SU-DHL-6 (cell line): ENCODE results near the gene SEC14L1.

Experiments
- H2AFZ ChIP-seq: fragments of 200-600 bp; sonication (generic); 2 replicates; pipeline ENCODE4 v1.6.1; 2014; ENCODE audit warnings: low read depth, mild to moderate bottlenecking, moderate library complexity, mixed read lengths, antibody characterized with exemption, low read length; ENCODE audit not compliant: severe bottlenecking
- H3F3A ChIP-seq: fragments of 200-600 bp; shearing (Covaris generic); 2 replicates; pipeline ENCODE4 v1.6.0; 2016; ENCODE audit warnings: antibody characterized with exemption, mild to moderate bottlenecking; ENCODE audit not compliant: insufficient read depth
- H3K27ac ChIP-seq: fragments of 200-600 bp; sonication (generic); 2 replicates; pipeline ENCODE4 v1.5.1; 2016; ENCODE audit warnings: low read depth, mild to moderate bottlenecking, low read length, moderate library complexity, mixed read lengths
- H3K27me3 ChIP-seq: fragments of 200-600 bp; sonication (generic), shearing (Covaris generic); 2 replicates; pipeline ENCODE4 v1.6.0; 2014; ENCODE audit warnings: mild to moderate bottlenecking, low read length
- H3K36me3 ChIP-seq: fragments of 200-600 bp; sonication (generic); 2 replicates; pipeline ENCODE4 v1.6.1; 2014; ENCODE audit warnings: mild to moderate bottlenecking, low read length, mixed read lengths
- H3K4me2 ChIP-seq: fragments of 300-600, 200-600 bp; shearing (Covaris generic), sonication (generic); 2 replicates; pipeline ENCODE4 v1.6.0; 2014; ENCODE audit warnings: low read length, low read depth, mild to moderate bottlenecking; ENCODE audit not compliant: poor library complexity, severe bottlenecking
- H3K4me3 ChIP-seq: fragments of 200-600 bp; sonication (generic); 2 replicates; pipeline ENCODE4 v1.5.1; 2014; ENCODE audit warnings: antibody characterized with exemption, low read length, mild to moderate bottlenecking, mixed read lengths; ENCODE audit not compliant: insufficient read depth, poor library complexity, severe bottlenecking
- H3K79me2 ChIP-seq: fragments of 200-600 bp; sonication (generic); 2 replicates; pipeline ENCODE4 v1.6.1; 2014; ENCODE audit warnings: mild to moderate bottlenecking, low read length, moderate library complexity; ENCODE audit not compliant: insufficient read depth
- H3K9ac ChIP-seq: fragments of 200-600 bp; sonication (generic); 2 replicates; pipeline ENCODE4 v1.7.0; 2014; ENCODE audit warnings: mild to moderate bottlenecking, low read length
- H3K9me2 ChIP-seq: fragments of 200-600 bp; sonication (generic); replicated peaks from 2 replicates; pipeline ENCODE4 v1.6.1; 2014; ENCODE audit warnings: low read length; ENCODE audit not compliant: insufficient read depth
- H3K9me3 ChIP-seq: fragments of 200-600 bp; sonication (generic); 2 replicates; pipeline ENCODE4 v1.6.1; 2014; ENCODE audit warnings: low read length, mixed read lengths; ENCODE audit not compliant: insufficient read depth
- H4K20me1 ChIP-seq: fragments of 200-600 bp; sonication (generic); 2 replicates; pipeline ENCODE4 v1.6.1; 2014; ENCODE audit warnings: low read depth, mild to moderate bottlenecking, antibody characterized with exemption, low read length, moderate library complexity, mixed read lengths
- EZH2phosphoT487 ChIP-seq: fragments of 200-600 bp; sonication (generic), shearing (Covaris generic); conservative IDR thresholded peaks from 2 replicates; pipeline ENCODE4 v1.6.1; 2018; ENCODE audit warnings: mild to moderate bottlenecking, antibody characterized with exemption, low read length, moderate library complexity, mixed read lengths
- TF ChIP-seq, protein P1 (sequence below): fragments of 200-600 bp; sonication (generic); IDR thresholded peaks from one replicate; pipeline ENCODE4 v1.5.1; 2017; ENCODE audit warnings: antibody characterized with exemption, mild to moderate bottlenecking, low read length, moderate library complexity; ENCODE audit not compliant: insufficient read depth, poor library complexity, severe bottlenecking

Gene SEC14L1

DNA sequence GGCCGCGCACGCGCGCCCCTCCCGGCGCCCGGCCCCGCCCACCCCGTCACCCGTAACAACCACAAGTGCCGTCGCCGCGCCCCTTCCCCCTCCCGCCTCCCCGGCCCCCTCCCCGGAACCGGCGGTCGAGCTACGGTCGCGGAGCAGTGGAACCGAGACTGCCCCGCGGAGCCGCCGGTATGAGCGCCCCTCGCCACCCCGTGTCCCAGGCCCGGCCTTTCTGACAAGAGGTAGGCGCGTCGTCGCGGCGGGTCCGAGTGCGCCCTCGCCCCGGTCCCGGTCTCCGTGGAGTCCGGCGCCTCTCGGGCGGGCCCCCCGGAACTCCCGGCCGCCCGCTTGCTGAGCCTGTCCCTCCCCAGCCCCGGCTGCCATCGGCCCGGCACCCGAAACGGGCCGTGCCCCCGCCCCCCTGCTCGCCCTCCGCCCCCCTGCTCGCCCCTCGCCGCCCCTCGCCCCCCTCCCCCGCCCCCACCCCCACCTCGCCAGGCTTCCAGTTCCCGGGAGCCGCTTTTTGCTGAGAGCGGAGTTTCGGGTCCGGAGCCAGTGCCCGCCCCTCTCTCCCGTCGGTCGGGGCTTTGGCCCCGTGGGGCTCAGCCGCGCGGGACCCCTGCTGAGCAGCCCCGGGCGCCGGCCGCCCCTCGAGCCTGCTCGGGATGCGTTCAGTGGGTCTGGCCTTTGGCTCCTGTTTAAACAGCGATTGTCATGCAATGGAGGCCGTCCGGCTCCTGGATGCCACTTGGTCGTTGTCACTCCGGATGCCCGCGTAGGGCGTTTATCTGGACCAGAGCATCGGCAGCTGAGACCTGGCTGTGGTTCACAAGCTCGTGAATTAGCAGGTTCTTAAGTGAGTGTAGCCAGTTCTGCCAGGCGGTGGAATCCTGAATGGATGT, at the start of gene SEC14L1:
Gene SEC14L1 (plus strand): TSS at position 92 of the 890 bp plus-strand sequence. CDS start 2,628 bp downstream, outside the sequence.
- Histone ChIP-seq H3K9ac (peak within 1 kb of the TSS; percentile 66), H3F3A (peaks cover 21% of the 10 kb centered on the region; the same call in 1 of the 2 replicates), H3K79me2 (no peaks in the 10 kb centered on the region), H3K4me2 (peak within 1 kb of the TSS; percentile 77), H2AFZ (peak within 1 kb of the TSS; percentile 83), H3K36me3 (peaks cover 4% of the 10 kb centered on the region; the same call in 1 of the 2 replicates), H3K27me3 (no peaks in the 10 kb centered on the region), H3K27ac (peak within 1 kb of the TSS; percentile 75), H3K9me2 (no peaks in the 10 kb centered on the region), H3K9me3 (no peaks in the 10 kb centered on the region), H4K20me1 (no peaks in the 10 kb centered on the region), H3K4me3 (peak within 1 kb of the TSS; percentile 66)
- no peak for TF ChIP-seq EZH2phosphoT487
- TF ChIP-seq, protein P1, sequence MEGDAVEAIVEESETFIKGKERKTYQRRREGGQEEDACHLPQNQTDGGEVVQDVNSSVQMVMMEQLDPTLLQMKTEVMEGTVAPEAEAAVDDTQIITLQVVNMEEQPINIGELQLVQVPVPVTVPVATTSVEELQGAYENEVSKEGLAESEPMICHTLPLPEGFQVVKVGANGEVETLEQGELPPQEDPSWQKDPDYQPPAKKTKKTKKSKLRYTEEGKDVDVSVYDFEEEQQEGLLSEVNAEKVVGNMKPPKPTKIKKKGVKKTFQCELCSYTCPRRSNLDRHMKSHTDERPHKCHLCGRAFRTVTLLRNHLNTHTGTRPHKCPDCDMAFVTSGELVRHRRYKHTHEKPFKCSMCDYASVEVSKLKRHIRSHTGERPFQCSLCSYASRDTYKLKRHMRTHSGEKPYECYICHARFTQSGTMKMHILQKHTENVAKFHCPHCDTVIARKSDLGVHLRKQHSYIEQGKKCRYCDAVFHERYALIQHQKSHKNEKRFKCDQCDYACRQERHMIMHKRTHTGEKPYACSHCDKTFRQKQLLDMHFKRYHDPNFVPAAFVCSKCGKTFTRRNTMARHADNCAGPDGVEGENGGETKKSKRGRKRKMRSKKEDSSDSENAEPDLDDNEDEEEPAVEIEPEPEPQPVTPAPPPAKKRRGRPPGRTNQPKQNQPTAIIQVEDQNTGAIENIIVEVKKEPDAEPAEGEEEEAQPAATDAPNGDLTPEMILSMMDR, result no peak

DNA sequence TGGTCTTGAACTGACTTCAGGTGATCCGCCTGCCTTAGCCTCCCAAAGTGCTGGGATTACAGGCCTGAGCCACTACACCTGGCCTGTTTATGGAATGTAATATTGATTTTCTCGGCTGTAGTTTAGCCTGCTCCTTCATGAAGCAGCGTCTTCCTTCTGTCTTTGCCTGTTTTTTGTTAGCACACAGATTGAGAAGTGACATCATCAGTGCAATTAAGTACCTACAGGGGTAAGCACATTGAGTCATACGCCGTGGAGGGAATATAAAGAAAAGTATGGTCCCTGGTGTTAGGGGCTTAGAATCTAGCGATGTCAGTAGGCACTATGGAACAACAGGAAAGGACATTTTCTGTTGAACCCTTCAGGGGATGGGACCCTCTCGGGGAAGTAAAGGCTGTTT, 48.7 kb upstream of the SEC14L1 start:
- H3K4me2 ChIP-seq, result no peak overlapping the region

DNA sequence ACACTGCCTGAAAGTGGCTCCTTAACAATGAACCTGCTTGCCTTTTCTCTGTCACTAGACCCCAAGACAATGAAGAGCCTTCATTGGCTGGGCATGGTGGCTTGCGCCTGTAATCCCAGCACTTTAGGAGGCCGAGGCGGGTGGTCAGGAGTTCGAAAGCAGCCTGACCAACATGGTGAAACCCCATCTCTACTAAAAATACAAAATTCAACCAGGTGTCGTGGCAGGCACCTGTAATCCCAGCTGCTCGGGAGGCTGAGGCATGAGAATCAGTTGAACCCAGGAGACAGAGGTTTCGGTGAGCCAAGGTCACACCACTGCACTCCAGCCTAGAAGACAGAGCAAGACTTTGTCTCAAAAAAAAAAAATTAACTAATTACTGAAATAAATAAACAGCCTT, 45.3 kb upstream of the SEC14L1 start:
- Histone ChIP-seq H3K9me3 (no peaks in the 10 kb centered on the region), H3K27ac (no peak overlapping the region), H3K4me3 (no peak overlapping the region), H3K9me2 (no peaks in the 10 kb centered on the region), H4K20me1 (no peaks in the 10 kb centered on the region), H3K79me2 (peaks cover 17% of the 10 kb centered on the region), H3K27me3 (no peaks in the 10 kb centered on the region), H3K36me3 (0 out of 2 replicates have a peak, but pooled peaks cover 8% of the 10 kb centered on the region), H3K9ac (no peak overlapping the region), H2AFZ (no peak overlapping the region), H3K4me2 (no peak overlapping the region), H3F3A (0 out of 2 replicates have a peak, but pooled peaks cover 5% of the 10 kb centered on the region)
- no peak for TF ChIP-seq EZH2phosphoT487
- TF ChIP-seq, protein P1, result no peak

More for the DNA sequence above, 48.7 kb upstream of the SEC14L1 start:
- TF ChIP-seq, protein P1, result no peak
- no peak for TF ChIP-seq EZH2phosphoT487
- Histone ChIP-seq H3K4me3 (no peak overlapping the region), H3K9me2 (no peaks in the 10 kb centered on the region), H3K27me3 (no peaks in the 10 kb centered on the region), H3K9ac (no peak overlapping the region), H3F3A (0 out of 2 replicates have a peak, but pooled peaks cover 5% of the 10 kb centered on the region), H3K27ac (no peak overlapping the region), H3K9me3 (no peaks in the 10 kb centered on the region), H4K20me1 (no peaks in the 10 kb centered on the region), H3K36me3 (0 out of 2 replicates have a peak, but pooled peaks cover 8% of the 10 kb centered on the region), H2AFZ (no peak overlapping the region), H3K79me2 (peaks cover 36% of the 10 kb centered on the region)
